Dendritic cell treated with granulocyte-macrophage colony-stimulating factor and Interleukin-4, amounts not matched to agents 40 ng/mL and 50 ng/mL, for 4 days (primary cell): ENCODE results near the gene C6orf132.

Source experiments
- H3K27ac Mint-ChIP-seq: one replicate; pipeline ENCODE4 v1.8.0; 2022; ENCODE audit warnings: mild to moderate bottlenecking, mixed read lengths
- H3K27me3 Mint-ChIP-seq: one replicate; pipeline ENCODE4 v1.8.0; 2022; ENCODE audit warnings: mild to moderate bottlenecking, mixed read lengths
- H3K36me3 Mint-ChIP-seq: one replicate; pipeline ENCODE4 v1.8.0; 2022; ENCODE audit warnings: low read depth, mixed read lengths
- H3K4me1 Mint-ChIP-seq: one replicate; pipeline ENCODE4 v1.8.0; 2022; ENCODE audit warnings: low read depth, mixed read lengths
- H3K4me3 Mint-ChIP-seq: one replicate; pipeline ENCODE4 v1.8.0; 2022; ENCODE audit warnings: mild to moderate bottlenecking, moderate library complexity, mixed read lengths
- H3K9me3 Mint-ChIP-seq: one replicate; pipeline ENCODE4 v1.8.0; 2022; ENCODE audit warnings: mixed read lengths
- intact Hi-C: fragments of 100-400 bp; cut with micrococcal nuclease; formaldehyde crosslinking; loops from one replicate; pipeline ENCODE4 v1.15.0; 2022

The C6orf132 gene

GRCh38 chr6:42142118-42142835 is at the start of gene C6orf132:
Gene C6orf132, minus strand, starts transcription at chr6:42142620. Its CDS starts 176 bp downstream, at chr6:42142444.
- H3K27ac Mint-ChIP-seq: peak within 1 kb of the TSS; percentile 9
- H3K4me3 Mint-ChIP-seq: peak within 1 kb of the TSS; percentile 37

DNA sequence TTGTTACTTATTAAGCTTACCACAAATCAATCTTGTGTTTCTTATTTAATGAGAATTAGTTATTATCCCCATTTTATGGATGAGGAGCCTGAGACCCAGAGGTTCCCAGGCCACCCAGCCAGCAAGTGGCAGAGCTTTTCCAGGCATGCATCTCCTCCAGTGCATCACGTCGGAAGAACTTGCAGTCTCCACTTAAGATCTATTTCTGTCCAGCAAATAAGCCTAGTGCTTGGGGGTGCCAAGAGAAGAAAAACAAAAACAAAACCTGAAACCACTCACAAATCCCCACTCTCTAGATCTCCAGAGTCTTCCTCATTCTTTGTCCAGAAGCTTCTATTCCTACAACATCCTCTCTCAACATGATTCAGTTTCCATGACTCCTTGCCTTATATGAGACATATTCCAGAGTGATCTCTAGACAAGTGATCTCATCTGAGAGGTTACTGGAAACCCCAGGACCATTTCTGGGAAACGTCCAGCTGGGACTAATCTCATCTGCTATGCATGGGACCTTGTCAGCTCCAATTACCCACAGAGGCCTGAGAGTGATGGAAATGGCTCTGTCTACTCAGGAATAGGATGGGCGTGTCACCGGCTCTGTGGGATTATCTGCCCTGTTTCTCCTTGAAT is 48.2 kb upstream of the C6orf132 start:
- intact Hi-C loops: no loop called here
- Mint-ChIP-seq H3K4me1 (peaks cover 12% of the 10 kb centered on the region), H3K27ac (no peak overlapping the region)

More at GRCh38 chr6:42142118-42142835, at the start of gene C6orf132:
- peaks cover 39% of the 10 kb centered on the region for H3K4me1 Mint-ChIP-seq
- peaks cover 42% of the 10 kb centered on the region for H3K27me3 Mint-ChIP-seq
- H3K36me3 Mint-ChIP-seq: no peaks in the 10 kb centered on the region
- intact Hi-C loops: no loop called here
- no peaks in the 10 kb centered on the region for H3K9me3 Mint-ChIP-seq

DNA sequence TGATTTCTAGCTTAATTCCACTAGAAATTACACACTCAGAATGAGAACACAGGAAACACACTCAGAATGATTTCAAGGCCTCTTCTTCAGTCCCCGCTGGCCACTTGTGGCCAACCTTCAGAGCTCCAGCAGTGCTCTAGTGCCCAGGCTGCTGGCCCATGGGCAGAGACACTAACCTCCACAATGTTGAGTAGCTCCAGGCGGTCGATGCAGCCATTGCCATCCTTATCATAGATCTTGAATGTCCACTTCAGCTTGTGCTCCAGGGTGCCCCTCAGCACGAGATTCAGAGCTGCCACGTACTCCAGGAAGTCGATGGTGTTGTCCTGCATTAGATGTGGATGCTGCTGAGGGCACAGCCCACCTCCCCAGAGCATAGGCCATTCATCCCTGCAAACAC is 46.0 kb upstream of the C6orf132 start:
- no peaks in the 10 kb centered on the region for H3K36me3 Mint-ChIP-seq
- no peak overlapping the region for H3K27ac Mint-ChIP-seq
- no peak overlapping the region for H3K4me3 Mint-ChIP-seq
- peaks cover 12% of the 10 kb centered on the region for H3K4me1 Mint-ChIP-seq
- intact Hi-C loops: no loop called here
- H3K27me3 Mint-ChIP-seq: peaks cover 2% of the 10 kb centered on the region
- no peaks in the 10 kb centered on the region for H3K9me3 Mint-ChIP-seq

More for the DNA sequence above, 48.2 kb upstream of the C6orf132 start:
- Mint-ChIP-seq H3K9me3 (no peaks in the 10 kb centered on the region), H3K36me3 (peaks cover 6% of the 10 kb centered on the region), H3K27me3 (no peaks in the 10 kb centered on the region), H3K4me3 (no peak overlapping the region)

- Mint-ChIP-seq H3K4me1 (peaks cover 2% of the 10 kb centered on the region), H3K4me3 (no peak overlapping the region), H3K9me3 (no peaks in the 10 kb centered on the region), H3K36me3 (no peaks in the 10 kb centered on the region), H3K27ac (no peak overlapping the region), H3K27me3 (peaks cover 3% of the 10 kb centered on the region)
- intact Hi-C loops: no loop called here
Measured at GRCh38 chr6:42185597-42185996, 43.2 kb upstream of the C6orf132 start.

GRCh38 chr6:42184475-42184874 is 42.1 kb upstream of the C6orf132 start:
- peaks cover 4% of the 10 kb centered on the region for H3K27me3 Mint-ChIP-seq
- no peak overlapping the region for H3K4me3 Mint-ChIP-seq
- intact Hi-C loops: no loop called here
- no peaks in the 10 kb centered on the region for H3K9me3 Mint-ChIP-seq
- H3K4me1 Mint-ChIP-seq: no peaks in the 10 kb centered on the region
- no peak overlapping the region for H3K27ac Mint-ChIP-seq
- no peaks in the 10 kb centered on the region for H3K36me3 Mint-ChIP-seq

DNA sequence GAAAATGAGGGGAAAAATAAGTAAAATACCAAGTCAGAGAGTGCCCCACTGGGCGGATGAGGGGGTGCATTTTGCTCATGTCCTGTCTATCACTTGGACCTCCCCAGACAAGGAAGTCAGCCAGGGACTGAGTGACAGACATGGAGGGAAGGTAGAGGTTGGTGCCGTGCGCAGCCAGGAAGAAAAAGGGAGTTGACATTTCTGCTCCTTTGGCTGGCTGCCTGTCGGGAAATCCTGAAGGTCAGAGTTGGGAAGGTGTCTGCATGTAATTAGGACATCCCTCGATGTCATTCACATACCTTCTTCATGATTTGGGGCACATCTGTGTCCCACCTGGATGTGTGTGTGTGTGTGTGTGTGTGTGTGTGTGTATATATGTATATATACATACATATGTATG is 39.7 kb upstream of the C6orf132 start:
- intact Hi-C loops: no loop called here
- Mint-ChIP-seq H3K4me1 (peaks cover 15% of the 10 kb centered on the region), H3K9me3 (no peaks in the 10 kb centered on the region), H3K27ac (no peak overlapping the region), H3K36me3 (no peaks in the 10 kb centered on the region), H3K27me3 (peaks cover 17% of the 10 kb centered on the region), H3K4me3 (no peak overlapping the region)

DNA sequence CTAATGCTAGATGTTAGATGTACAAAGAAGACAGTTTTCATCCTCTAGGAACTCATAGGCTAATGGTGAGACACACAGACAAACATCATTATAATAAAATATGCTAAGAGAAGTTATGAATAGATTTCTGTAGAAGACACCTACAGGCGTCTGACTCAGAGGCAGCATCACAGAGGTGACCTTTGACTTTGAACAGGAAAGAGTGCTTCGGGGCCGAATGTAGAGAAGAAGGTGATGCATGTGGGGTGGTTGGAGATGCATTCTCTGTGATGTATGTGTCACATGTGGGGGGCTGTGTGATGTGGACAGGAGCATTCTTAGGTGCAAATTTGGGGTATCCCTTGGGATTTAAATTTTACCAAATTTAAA is 37.5 kb upstream of the C6orf132 start:
- H3K27me3 Mint-ChIP-seq: peaks cover 21% of the 10 kb centered on the region
- H3K9me3 Mint-ChIP-seq: no peaks in the 10 kb centered on the region
- H3K36me3 Mint-ChIP-seq: no peaks in the 10 kb centered on the region
- intact Hi-C loops: no loop called here
- H3K4me3 Mint-ChIP-seq: no peak overlapping the region
- no peak overlapping the region for H3K27ac Mint-ChIP-seq
- peaks cover 15% of the 10 kb centered on the region for H3K4me1 Mint-ChIP-seq

- intact Hi-C loops: no loop called here
- H3K4me1 Mint-ChIP-seq: peaks cover 15% of the 10 kb centered on the region
- no peak overlapping the region for H3K27ac Mint-ChIP-seq
- H3K4me3 Mint-ChIP-seq: no peak overlapping the region
- peaks cover 20% of the 10 kb centered on the region for H3K27me3 Mint-ChIP-seq
- no peaks in the 10 kb centered on the region for H3K9me3 Mint-ChIP-seq
- no peaks in the 10 kb centered on the region for H3K36me3 Mint-ChIP-seq
Measured at GRCh38 chr6:42179261-42179944, 37.0 kb upstream of the C6orf132 start.

- H3K4me3 Mint-ChIP-seq: no peak overlapping the region
- peaks cover 15% of the 10 kb centered on the region for H3K4me1 Mint-ChIP-seq
- H3K36me3 Mint-ChIP-seq: no peaks in the 10 kb centered on the region
- intact Hi-C loops: no loop called here
- H3K9me3 Mint-ChIP-seq: no peaks in the 10 kb centered on the region
- peaks cover 20% of the 10 kb centered on the region for H3K27me3 Mint-ChIP-seq
- no peak overlapping the region for H3K27ac Mint-ChIP-seq
Measured at GRCh38 chr6:42177514-42178364, 35.3 kb upstream of the C6orf132 start.

DNA sequence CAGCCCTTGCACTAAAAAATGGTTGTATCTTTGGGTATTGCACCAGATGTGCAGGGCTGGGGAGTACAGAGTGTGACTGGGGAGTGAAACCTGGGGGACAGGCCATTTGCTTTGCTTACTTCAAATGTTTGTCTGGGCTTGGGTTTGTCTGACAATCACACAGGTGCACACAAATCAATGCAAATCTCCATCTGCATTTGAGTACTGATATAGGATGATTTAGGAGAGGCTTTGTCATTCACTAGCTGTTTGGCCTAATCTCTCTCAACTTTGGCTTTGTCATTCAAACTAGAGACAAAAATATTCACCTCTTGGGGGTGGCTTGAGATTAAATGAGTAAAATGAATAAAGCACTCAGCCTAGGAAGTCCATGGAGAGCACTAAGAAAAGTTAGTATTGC is 34.6 kb upstream of the C6orf132 start:
- H3K4me1 Mint-ChIP-seq: peaks cover 15% of the 10 kb centered on the region
- no peak overlapping the region for H3K27ac Mint-ChIP-seq
- no peaks in the 10 kb centered on the region for H3K9me3 Mint-ChIP-seq
- H3K4me3 Mint-ChIP-seq: no peak overlapping the region
- peaks cover 20% of the 10 kb centered on the region for H3K27me3 Mint-ChIP-seq
- no peaks in the 10 kb centered on the region for H3K36me3 Mint-ChIP-seq
- intact Hi-C loops: no loop called here

- Mint-ChIP-seq H3K4me3 (no peak overlapping the region), H3K27ac (no peak overlapping the region), H3K9me3 (no peaks in the 10 kb centered on the region), H3K4me1 (peaks cover 15% of the 10 kb centered on the region), H3K36me3 (no peaks in the 10 kb centered on the region), H3K27me3 (peaks cover 18% of the 10 kb centered on the region)
- intact Hi-C loops: no loop called here
Measured at GRCh38 chr6:42175860-42176259, 33.4 kb upstream of the C6orf132 start.

GRCh38 chr6:42173101-42173500 is 30.7 kb upstream of the C6orf132 start, which contains the start of gene GUCA1A:
Gene GUCA1A, plus strand, starts transcription at chr6:42173364. Its CDS starts 250 bp downstream, at chr6:42173614.
- intact Hi-C loops: no loop called here
- no peaks in the 10 kb centered on the region for H3K36me3 Mint-ChIP-seq
- no peaks in the 10 kb centered on the region for H3K9me3 Mint-ChIP-seq
- peaks cover 16% of the 10 kb centered on the region for H3K27me3 Mint-ChIP-seq
- no peak within 1 kb of the TSS for H3K27ac Mint-ChIP-seq
- H3K4me3 Mint-ChIP-seq: no peak within 1 kb of the TSS
- H3K4me1 Mint-ChIP-seq: peaks cover 6% of the 10 kb centered on the region

GRCh38 chr6:42171813-42172581 is 29.6 kb upstream of the C6orf132 start:
- Mint-ChIP-seq H3K36me3 (no peaks in the 10 kb centered on the region), H3K27ac (no peak overlapping the region), H3K4me1 (no peaks in the 10 kb centered on the region), H3K9me3 (no peaks in the 10 kb centered on the region), H3K4me3 (no peak overlapping the region), H3K27me3 (peaks cover 11% of the 10 kb centered on the region)
- intact Hi-C loops: no loop called here
